Endothelial cell of umbilical vein (primary cell): Measurements from ENCODE around the gene BMPR2. TPM values are rescaled to one million over a fixed set of nuclear protein-coding genes. Genes with fewer than 3 reads are reported as not detected.

Experiments
- BruUV-seq: library from RNA; stranded (reverse); fragments of 400-500 nt; replicated peaks from 2 replicates; lab custom pipeline; 2021; lab: Mats Ljungman, UMichigan
- CTCF ChIA-PET: fragments of 300-600, 350-600 bp; sonication (Branson Sonifier 250); formaldehyde crosslinking; loops from one replicate; lab custom pipeline; 2021; ENCODE audit warnings: antibody characterized with exemption, inconsistent platforms; lab: Charles Lee
- POLR2A ChIA-PET: fragments of 300-600, 350-600 bp; sonication (Branson Sonifier 250); formaldehyde crosslinking; loops from one replicate; lab custom pipeline; 2021; ENCODE audit warnings: antibody characterized with exemption, inconsistent platforms; lab: Charles Lee
- DNase-seq: peaks from one replicate; pipeline ENCODE4 v3.0.0-alpha.2; 2011; ENCODE audit warnings: low read depth, low spot score
- FAIRE-seq: peaks from 2 replicates; lab custom pipeline; 2011; peaks lifted over from hg19 to GRCh38; lab: Jason Lieb, UNC
- H2AFZ ChIP-seq: 2 replicates; pipeline ENCODE4 v1.6.0; 2012; ENCODE audit warnings: low read depth, low read length, control low read depth, inconsistent platforms
- H3K27ac ChIP-seq: 2 replicates; pipeline ENCODE4 v1.5.1; 2011; ENCODE audit warnings: low read depth, mild to moderate bottlenecking, control low read depth, low read length, moderate library complexity; ENCODE audit not compliant: insufficient read depth
- H3K27me3 ChIP-seq, 2 experiments: 2 replicates each; pipeline versions ENCODE4 v1.6.0 to v1.6.1; 2011; ENCODE audit warnings: low read length in 2 of 2, mixed read lengths in 1 of 2; ENCODE audit not compliant: control insufficient read depth in 2 of 2, insufficient read depth in 2 of 2
- H3K36me3 ChIP-seq, 2 experiments: 2 replicates in 1 of 2; 3 replicates in 1 of 2; pipeline ENCODE4 v1.5.1; 2011; ENCODE audit warnings: low read length in 2 of 2, mild to moderate bottlenecking in 1 of 2, moderate library complexity in 1 of 2; ENCODE audit not compliant: control insufficient read depth in 2 of 2, insufficient read depth in 2 of 2; ENCODE audit errors: extremely low read depth in 1 of 2
- H3K4me1 ChIP-seq: 3 replicates; pipeline ENCODE4 v1.5.1; 2011; ENCODE audit warnings: mild to moderate bottlenecking, low read length; ENCODE audit not compliant: control insufficient read depth, insufficient read depth; ENCODE audit errors: extremely low read depth
- H3K4me2 ChIP-seq: 2 replicates; pipeline ENCODE4 v1.6.1; 2011; ENCODE audit warnings: low read length, control low read depth, mixed read lengths; ENCODE audit not compliant: insufficient read depth
- H3K4me3 ChIP-seq, 3 experiments: fragments of 200-600 bp in 1 of 3; sonication (generic), shearing (Covaris generic) in 1 of 3; replicated peaks in 1 of 3; 2 replicates each; pipeline ENCODE4 v1.5.1; 2011 to 2016; ENCODE audit warnings: control low read depth in 3 of 3, low read length in 3 of 3, mild to moderate bottlenecking in 2 of 3, inconsistent platforms in 1 of 3, low read depth in 1 of 3, moderate library complexity in 1 of 3; ENCODE audit not compliant: insufficient read depth in 1 of 3
- H3K79me2 ChIP-seq: 2 replicates; pipeline ENCODE4 v1.6.0; 2012; ENCODE audit warnings: low read length, inconsistent platforms; ENCODE audit not compliant: control insufficient read depth, insufficient read depth
- H3K9ac ChIP-seq: replicated peaks from 2 replicates; pipeline ENCODE3; 2011; ENCODE audit warnings: low read length, control low read depth; ENCODE audit not compliant: insufficient read depth; ENCODE audit errors: extremely low read depth
- H3K9me1 ChIP-seq: replicated peaks from 3 replicates; pipeline ENCODE4 v1.6.0; 2011; ENCODE audit warnings: mild to moderate bottlenecking, low read length; ENCODE audit not compliant: control insufficient read depth, insufficient read depth; ENCODE audit errors: extremely low read depth
- H3K9me3 ChIP-seq: replicated peaks from 2 replicates; pipeline ENCODE4 v1.5.1; 2012; ENCODE audit warnings: low read length, inconsistent platforms; ENCODE audit not compliant: control insufficient read depth, insufficient read depth
- H4K20me1 ChIP-seq: replicated peaks from 2 replicates; pipeline ENCODE3; 2011; ENCODE audit warnings: mild to moderate bottlenecking, low read length; ENCODE audit not compliant: control insufficient read depth, insufficient read depth; ENCODE audit errors: extremely low read depth
- CTCF ChIP-seq, 2 donors: IDR thresholded peaks; 1 replicate in 1 of 2; 2 replicates in 1 of 2; pipeline ENCODE4 v1.5.1; 2011; ENCODE audit warnings: low read length in 2 of 2, mild to moderate bottlenecking in 2 of 2, moderate library complexity in 2 of 2, control low read depth in 1 of 2, inconsistent platforms in 1 of 2, low read depth in 1 of 2; ENCODE audit not compliant: insufficient read depth in 1 of 2; ENCODE audit errors: extremely low read depth in 1 of 2
- EZH2 ChIP-seq: IDR thresholded peaks from 2 replicates; pipeline ENCODE4 v1.6.1; 2012; ENCODE audit warnings: borderline replicate concordance, low read depth, mild to moderate bottlenecking, moderate library complexity, low read length, inconsistent platforms; ENCODE audit not compliant: severe bottlenecking
- FOS ChIP-seq: IDR thresholded peaks from 2 replicates; pipeline ENCODE4 v1.6.1; 2011; ENCODE audit warnings: mild to moderate bottlenecking, low read length, moderate library complexity, borderline replicate concordance; ENCODE audit not compliant: insufficient read depth
- GATA2 ChIP-seq: IDR thresholded peaks from 2 replicates; pipeline ENCODE4 v1.7.0; 2011; ENCODE audit warnings: low read depth, mild to moderate bottlenecking, moderate library complexity, mixed read lengths, low read length; ENCODE audit not compliant: insufficient read length, insufficient read depth
- JUN ChIP-seq: IDR thresholded peaks from 2 replicates; pipeline ENCODE4 v1.6.1; 2011; ENCODE audit warnings: borderline replicate concordance, low read depth; ENCODE audit not compliant: insufficient read length, insufficient read depth
- MAX ChIP-seq: IDR thresholded peaks from 2 replicates; pipeline ENCODE4 v1.6.1; 2011; ENCODE audit not compliant: insufficient read depth, insufficient read length
- MYC ChIP-seq: IDR thresholded peaks from one replicate; pipeline ENCODE4 v1.6.1; 2011; ENCODE audit warnings: mild to moderate bottlenecking, low read depth, low read length
- POLR2A ChIP-seq: IDR thresholded peaks from 2 replicates; pipeline ENCODE4 v1.6.1; 2012; ENCODE audit warnings: low read depth, mild to moderate bottlenecking, control low read depth, low read length
- POLR2AphosphoS5 ChIP-seq: IDR thresholded peaks from 2 replicates; pipeline ENCODE4 v1.6.1; 2012; ENCODE audit warnings: low read depth, mild to moderate bottlenecking, control low read depth, low read length, moderate library complexity; ENCODE audit not compliant: insufficient read depth
- dilution Hi-C: fragments of 300-500 bp; cut with MboI; formaldehyde crosslinking; loops from one replicate; pipeline ENCODE4 v1.15.0; 2019; ENCODE audit warnings: low sequenced_read_pairs; ENCODE audit not compliant: extremely low pct_ligation_motif_present
- intact Hi-C: fragments of 100-400 bp; cut with micrococcal nuclease; formaldehyde crosslinking; loops from one replicate; pipeline ENCODE4 v1.10.0; 2022
- polyA plus RNA-seq, 4 experiments: library from polyadenylated mRNA; depleted of rRNA in 3 of 4; stranded (reverse) in 3 of 4; unstranded in 1 of 4; fragments of >200 nt; gene quantifications; 2 replicates each; pipeline versions ENCODE4 v1.2.1 to v1.2.3, GENCODE V29; 2011 to 2012; ENCODE audit warnings: missing spikeins in 1 of 4
- total RNA-seq: library from RNA; stranded (reverse); gene quantifications from 2 replicates; pipeline ENCODE4 v1.2.3, GENCODE V29; 2021

The BMPR2 gene
- total and polyA plus RNA-seq, 2 donors (not counting 3 experiments of a cell fraction or from before 2014, with no cell fraction given) = 35.8 to 113 TPM

GRCh38 chr2:202599105-202599504 lies 223.0 kb downstream of the BMPR2 start:
- CTCF ChIA-PET = interaction anchor here (1.5 to 1.8 kb wide), 2 partner anchors 8 to 11 kb away, joined by 4 to 8 read pairs; no protein-coding TSS in a partner anchor
- FAIRE-seq = no peak

More at GRCh38 chr2:202599105-202599504, 223.0 kb downstream of the BMPR2 start:
- no peaks in the 10 kb centered on the region for H3K79me2 ChIP-seq
- H3K9me3 ChIP-seq = no peaks in the 10 kb centered on the region
- H4K20me1 ChIP-seq = no peaks in the 10 kb centered on the region
- no peaks in the 10 kb centered on the region for H3K27me3 ChIP-seq
- H3K9ac ChIP-seq = no peak overlapping the region
- BruUV-seq = no TSS peak
- H3K27ac ChIP-seq = no peak overlapping the region
- no peak for DNase-seq
- POLR2A ChIA-PET = no interaction called here
- no peak overlapping the region for H3K4me3 ChIP-seq
- no peak overlapping the region for H2AFZ ChIP-seq
- H3K4me1 ChIP-seq = no peaks in the 10 kb centered on the region
- dilution Hi-C loops = no loop called here
- H3K4me2 ChIP-seq = no peak overlapping the region
- intact Hi-C loops = no loop called here
- TF ChIP-seq EZH2 = no peak
- TF ChIP-seq JUN = no peak
- no peak for TF ChIP-seq POLR2A
- TF ChIP-seq MYC = no peak
- no peak for TF ChIP-seq POLR2AphosphoS5
- no peak for TF ChIP-seq CTCF (IDR thresholded peaks at IDR 0.05; ENCODE audit: extremely low read depth in 1 of 2, insufficient read depth in 1 of 2, low read depth in 1 of 2, low read length in 2 of 2)
- no peak for TF ChIP-seq MAX
- no peak for TF ChIP-seq GATA2
- TF ChIP-seq FOS = no peak
- no peaks in the 10 kb centered on the region for H3K36me3 ChIP-seq
- no peaks in the 10 kb centered on the region for H3K9me1 ChIP-seq
